H1 (cell line): Measurements from ENCODE around the gene MICOS13. TPM values are rescaled to one million over a fixed set of nuclear protein-coding genes. Genes with fewer than 3 reads are reported as not detected.

Source experiments
- BCL11A ChIP-seq, 2 experiments: IDR thresholded peaks; one replicate each; pipeline ENCODE4 v1.6.1; 2011; ENCODE audit warnings: low read depth in 2 of 2, low read length in 2 of 2, mild to moderate bottlenecking in 2 of 2
- BRCA1 ChIP-seq: IDR thresholded peaks from 2 replicates; pipeline ENCODE4 v1.6.1; 2012; ENCODE audit warnings: low read depth, low read length, improper control_type of control experiment
- CHD2 ChIP-seq: IDR thresholded peaks from 2 replicates; pipeline ENCODE4 v1.6.1; 2012; ENCODE audit warnings: low read length, improper control_type of control experiment
- CHD7 ChIP-seq: fragments of 300-600 bp; sonication (generic); IDR thresholded peaks from 2 replicates; pipeline ENCODE4 v1.7.1; 2012; ENCODE audit warnings: low read length, moderate library complexity, mild to moderate bottlenecking, inconsistent platforms; ENCODE audit not compliant: insufficient replicate concordance
- CTBP2 ChIP-seq: IDR thresholded peaks from 2 replicates; pipeline ENCODE4 v1.7.0; 2011; ENCODE audit warnings: borderline replicate concordance, mild to moderate bottlenecking, moderate library complexity, mixed read lengths, low read length; ENCODE audit not compliant: insufficient read depth, insufficient read length
- FOSL1 ChIP-seq: IDR thresholded peaks from 2 replicates; pipeline ENCODE4 v1.6.1; 2011; ENCODE audit warnings: mild to moderate bottlenecking, low read depth, low read length, moderate library complexity; ENCODE audit not compliant: insufficient read depth
- KDM5A ChIP-seq: fragments of 200-600 bp; IDR thresholded peaks from 2 replicates; pipeline ENCODE4 v1.7.1; 2012; ENCODE audit warnings: mild to moderate bottlenecking, low read length, inconsistent platforms, mixed read lengths
- POLR2A ChIP-seq, 2 experiments: IDR thresholded peaks; 1 replicate in 1 of 2; 2 replicates in 1 of 2; pipeline ENCODE4 v1.6.1; 2011; ENCODE audit warnings: low read depth in 2 of 2, low read length in 2 of 2, mild to moderate bottlenecking in 2 of 2; ENCODE audit errors: control extremely low read depth in 1 of 2
- SIN3A ChIP-seq, 2 experiments: IDR thresholded peaks in 1 of 2; conservative IDR thresholded peaks in 1 of 2; 2 replicates each; pipeline ENCODE4 v1.6.1; 2011 to 2012; ENCODE audit warnings: low read length in 2 of 2, improper control_type of control experiment in 1 of 2, low read depth in 1 of 2, mild to moderate bottlenecking in 1 of 2
- TAF7 ChIP-seq: optimal IDR thresholded peaks from 2 replicates; pipeline ENCODE3; 2011; ENCODE audit warnings: low read depth, mild to moderate bottlenecking, inconsistent platforms, low read length, moderate library complexity, borderline replicate concordance
- polyA plus RNA-seq, 7 experiments: library from polyadenylated mRNA; depleted of rRNA in 3 of 7; stranded (reverse) in 5 of 7; unstranded in 2 of 7; fragments of >200 nt in 5 of 7; fragments of 200-250 nt in 2 of 7; gene quantifications; 1 replicate in 5 of 7; 2 replicates in 1 of 7; 4 replicates in 1 of 7; pipeline versions ENCODE4 v1.2.1 to v1.2.3, GENCODE V29; 2011 to 2013; ENCODE audit warnings: missing spikeins in 2 of 7, mixed read lengths in 2 of 7
- total RNA-seq: library from RNA; stranded (reverse); fragmentation: NEBNext Ultra II Directional; extraction: Animal tissue kit (Norgen Biotek cat#: 25700); gene quantifications from 2 replicates; pipeline ENCODE4 v1.2.1, GENCODE V29; 2021

The MICOS13 gene
- total and polyA plus RNA-seq, 2 of the 8 experiments (the other 6 are each of a cell fraction or from before 2014, with no cell fraction given), result 17.3 to 36.1 TPM

- TF ChIP-seq CHD7, result no peak
- no peak for TF ChIP-seq FOSL1
- TF ChIP-seq POLR2A (IDR thresholded peaks at IDR 0.05; ENCODE audit: control extremely low read depth in 1 of 2, low read depth in 2 of 2, low read length in 2 of 2), result peak in 1 of 2 experiments; percentile 72; a peak in 1 of 3 replicates
- no peak for TF ChIP-seq CHD2
- TF ChIP-seq TAF7, result no peak
- TF ChIP-seq BRCA1, result no peak
- TF ChIP-seq KDM5A, result no peak
- peak in 1 of 2 experiments; percentile 55; a peak in 2 of 4 replicates for TF ChIP-seq SIN3A (conservative IDR thresholded peaks at IDR 0.05 in 1 of 2, IDR thresholded peaks at IDR 0.05 in 1 of 2; ENCODE audit: low read depth in 1 of 2, low read length in 2 of 2)
- no peak for TF ChIP-seq BCL11A (IDR thresholded peaks at IDR 0.05; ENCODE audit: low read depth in 2 of 2, low read length in 2 of 2)
- TF ChIP-seq CTBP2, result no peak
Observed at GRCh38 chr19:5686647-5687359, 6.5 kb upstream of the MICOS13 start (continued).
